ENCODE data around the gene PHAF1.

The PHAF1 gene

DNA sequence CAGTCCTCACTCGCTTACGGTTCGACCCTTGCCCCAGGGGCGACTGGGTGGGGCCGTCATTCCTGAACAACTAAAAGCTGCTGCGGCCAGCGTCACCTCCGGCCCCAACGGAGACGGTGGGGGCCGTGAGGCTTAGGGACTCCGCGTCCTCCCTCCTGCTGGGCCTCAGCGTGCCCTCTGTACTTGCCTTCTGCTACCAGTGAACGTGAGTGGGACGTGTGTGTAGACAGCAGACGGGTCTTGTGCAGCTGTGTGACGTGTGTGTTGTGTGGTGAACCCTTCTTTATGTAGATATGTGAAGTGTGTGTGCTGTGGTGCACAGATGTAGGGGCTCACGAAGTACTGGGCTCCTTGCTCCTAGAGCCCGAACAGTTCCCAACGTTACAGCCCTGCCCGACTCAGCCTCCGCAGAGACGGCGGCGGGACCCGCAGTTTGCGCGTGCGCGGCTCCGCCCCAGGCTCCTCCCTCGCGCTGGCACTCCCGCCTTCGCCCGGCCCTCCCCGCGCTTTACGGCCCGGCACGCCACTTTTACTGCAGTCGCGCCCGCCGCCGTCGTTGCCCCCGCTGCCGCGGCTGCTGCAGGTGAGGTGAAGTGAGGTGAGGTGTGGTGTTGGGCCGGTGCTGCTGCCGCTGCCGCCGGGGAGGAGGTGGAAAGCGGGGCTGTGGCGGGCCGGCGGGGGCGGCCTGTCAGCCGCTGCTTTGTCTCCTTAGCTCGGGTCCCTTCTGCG lies at the start of gene PHAF1:
PHAF1 (plus strand) TSS at position 535 of the 729 bp plus-strand sequence. CDS start 235 bp downstream, outside the sequence.
- peak; percentile 100 for DNase-seq (ENCODE audit: low spot score)

DNA sequence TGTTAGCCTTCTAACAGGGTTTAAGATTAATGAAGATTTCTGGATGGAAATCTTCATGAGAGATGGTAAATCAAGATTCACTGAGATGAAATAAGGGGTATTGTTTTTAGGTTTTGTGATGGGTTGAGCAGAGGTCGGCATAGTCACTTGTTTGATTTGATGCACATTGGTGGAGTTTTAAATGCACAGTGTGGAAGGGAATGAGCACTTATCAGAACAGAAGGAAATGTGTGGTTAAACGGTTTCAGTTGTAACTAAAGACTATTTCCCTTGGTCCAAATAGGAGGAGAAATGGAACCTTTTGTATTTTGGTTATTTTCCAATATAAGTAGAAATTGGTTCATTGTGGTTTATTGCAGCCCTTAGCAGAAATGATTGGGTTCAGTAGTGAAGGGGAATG lies 46.7 kb upstream of the PHAF1 start:
- no peak for DNase-seq (ENCODE audit: low spot score)

GRCh38 chr16:67068212-67068753 lies 41.5 kb upstream of the PHAF1 start:
- DNase-seq (ENCODE audit: low spot score) = peak; percentile 15

GRCh38 chr16:67071476-67072048 lies 38.2 kb upstream of the PHAF1 start:
- DNase-seq (ENCODE audit: low spot score) = no peak

- no peak for DNase-seq (ENCODE audit: low spot score)
These were observed 34.4 kb upstream of the PHAF1 start for GRCh38 chr16:67075331-67075730.

DNA sequence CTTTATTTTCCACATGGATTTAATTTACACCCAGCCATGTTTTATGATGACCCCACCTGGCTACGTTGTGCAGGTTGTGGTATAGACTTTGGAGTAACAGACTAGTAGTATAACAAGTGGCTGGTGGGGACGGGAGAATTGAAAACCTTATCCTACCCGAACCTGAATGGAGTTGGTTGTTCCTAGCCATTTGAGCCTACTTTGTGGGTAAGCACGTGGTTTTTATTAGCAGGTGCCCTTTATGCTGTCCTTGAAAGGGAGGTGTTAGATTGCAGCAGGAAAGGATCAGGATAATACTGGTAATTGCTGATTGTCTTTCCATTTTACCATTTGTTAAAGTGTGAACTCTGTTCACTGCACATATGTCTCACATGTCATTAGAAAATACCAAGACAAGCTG lies 31.9 kb upstream of the PHAF1 start:
- DNase-seq (ENCODE audit: low spot score) = no peak

GRCh38 chr16:67082100-67082499 lies 27.6 kb upstream of the PHAF1 start:
- DNase-seq (ENCODE audit: low spot score) = no peak

- DNase-seq (ENCODE audit: low spot score) = no peak
These were observed 26.9 kb upstream of the PHAF1 start for GRCh38 chr16:67082891-67083290.

GRCh38 chr16:67084345-67085028 lies 25.3 kb upstream of the PHAF1 start:
- no peak for DNase-seq (ENCODE audit: low spot score)

- no peak for DNase-seq (ENCODE audit: low spot score)
These were observed 22.9 kb upstream of the PHAF1 start for GRCh38 chr16:67086822-67087221.

GRCh38 chr16:67087291-67087690 lies 22.4 kb upstream of the PHAF1 start:
- no peak for DNase-seq (ENCODE audit: low spot score)

DNA sequence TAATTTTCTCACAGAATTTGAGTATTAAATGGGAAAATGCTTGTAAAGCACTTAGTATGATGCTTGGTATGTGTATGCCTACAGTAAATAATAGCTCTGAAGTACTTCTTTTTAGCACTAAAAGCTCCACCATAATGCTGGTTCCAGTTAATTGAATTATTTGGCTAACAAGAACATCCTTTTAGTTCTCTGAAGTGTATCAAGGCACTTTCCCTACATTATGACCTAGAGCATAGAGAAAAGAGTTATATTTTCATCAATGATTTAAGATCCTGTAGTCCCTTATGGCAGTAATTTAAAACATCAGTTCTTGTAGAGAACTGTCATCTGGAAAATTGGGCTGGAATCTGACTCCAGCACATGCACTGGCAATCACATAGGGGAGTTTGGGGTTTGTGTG lies 21.9 kb upstream of the PHAF1 start:
- DNase-seq (ENCODE audit: low spot score) = no peak

DNA sequence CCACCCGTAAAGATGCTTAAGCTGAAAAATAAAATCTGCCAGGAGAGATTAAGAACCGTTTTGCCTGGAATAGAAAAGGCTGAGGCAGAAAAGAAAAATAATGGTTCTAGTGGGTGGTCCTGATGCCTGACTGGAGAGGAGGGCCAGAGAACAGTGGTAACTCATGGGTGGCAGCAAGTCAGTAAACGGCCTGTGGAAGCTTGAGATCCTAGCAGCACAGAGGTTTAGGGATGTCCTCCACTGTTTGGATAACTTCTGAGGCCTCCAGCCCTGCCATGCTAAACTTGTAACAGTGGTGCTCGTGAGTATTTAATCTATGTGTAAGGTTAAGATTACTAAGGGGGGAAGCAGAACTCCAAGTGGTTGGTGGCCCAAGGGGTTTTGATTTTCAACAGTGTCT lies 21.2 kb upstream of the PHAF1 start:
- no peak for DNase-seq (ENCODE audit: low spot score)

GRCh38 chr16:67089101-67089500 lies 20.6 kb upstream of the PHAF1 start:
- DNase-seq (ENCODE audit: low spot score) = no peak

DNA sequence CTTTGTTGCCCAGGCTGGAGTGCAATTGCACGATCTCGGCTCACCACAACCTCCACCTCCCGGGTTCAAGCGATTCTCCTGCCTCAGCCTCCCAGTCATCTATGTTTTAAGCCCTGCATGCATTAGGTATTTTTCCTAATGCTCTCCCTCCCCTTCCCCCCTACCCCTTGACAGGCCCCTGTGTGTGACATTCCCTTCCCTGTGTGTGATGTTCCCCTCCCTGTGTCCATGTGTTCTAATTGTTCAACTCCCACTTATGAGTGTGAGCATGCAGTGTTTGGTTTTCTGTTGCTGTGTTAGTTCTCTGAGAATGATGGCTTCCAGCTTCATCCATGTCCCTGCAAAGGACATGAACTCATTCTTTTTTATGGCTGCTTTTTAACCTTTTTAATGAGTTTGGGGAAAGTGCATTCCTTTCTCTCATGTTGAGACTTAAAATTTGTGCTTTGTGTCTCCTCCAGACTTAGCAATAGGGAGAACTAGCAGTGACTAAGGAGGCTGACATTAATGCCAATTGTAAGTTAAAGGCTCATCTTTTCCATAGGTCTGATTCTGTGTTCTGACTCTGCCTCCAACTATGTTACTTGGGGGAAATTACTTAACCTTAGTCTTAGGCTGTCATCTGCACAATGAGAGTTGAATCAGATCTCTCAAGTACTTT lies 17.7 kb upstream of the PHAF1 start:
- no peak for DNase-seq (ENCODE audit: low spot score)

DNA sequence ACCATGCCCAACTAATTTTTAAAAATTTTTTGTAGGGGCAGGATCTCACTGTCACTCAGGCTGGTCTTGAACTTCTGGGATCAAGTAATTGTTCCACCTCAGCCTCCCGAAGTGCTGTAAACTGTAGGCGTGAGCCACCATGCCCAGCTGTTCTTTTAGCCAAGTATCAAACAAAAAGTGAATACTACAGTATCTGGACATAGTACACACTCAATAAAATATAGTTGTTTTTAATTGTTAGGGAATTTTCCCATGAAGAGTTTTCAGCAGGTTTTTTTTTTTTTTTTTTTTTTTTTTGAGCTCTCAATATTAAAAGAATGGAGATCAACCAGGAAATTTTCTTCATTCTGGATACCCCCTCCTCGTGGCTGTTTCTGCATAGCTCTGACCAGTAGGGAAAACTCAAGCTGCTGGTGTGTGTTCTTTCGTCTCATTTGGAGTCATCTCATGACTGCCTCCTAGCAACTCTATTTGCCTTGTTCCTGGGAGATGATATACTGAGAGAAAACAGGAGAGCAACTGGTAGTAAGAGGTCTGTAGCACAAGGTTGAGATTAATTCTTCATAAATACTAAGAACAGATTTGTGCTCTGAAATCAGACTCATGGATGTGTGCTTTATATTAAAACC lies 16.5 kb upstream of the PHAF1 start:
- no peak for DNase-seq (ENCODE audit: low spot score)

GRCh38 chr16:67098599-67098998 lies 11.1 kb upstream of the PHAF1 start:
- no peak for DNase-seq (ENCODE audit: low spot score)

- no peak for DNase-seq (ENCODE audit: low spot score)
These were observed 9.0 kb upstream of the PHAF1 start for GRCh38 chr16:67100569-67101310.

GRCh38 chr16:67101311-67102082 lies 8.2 kb upstream of the PHAF1 start:
- no peak for DNase-seq (ENCODE audit: low spot score)

DNA sequence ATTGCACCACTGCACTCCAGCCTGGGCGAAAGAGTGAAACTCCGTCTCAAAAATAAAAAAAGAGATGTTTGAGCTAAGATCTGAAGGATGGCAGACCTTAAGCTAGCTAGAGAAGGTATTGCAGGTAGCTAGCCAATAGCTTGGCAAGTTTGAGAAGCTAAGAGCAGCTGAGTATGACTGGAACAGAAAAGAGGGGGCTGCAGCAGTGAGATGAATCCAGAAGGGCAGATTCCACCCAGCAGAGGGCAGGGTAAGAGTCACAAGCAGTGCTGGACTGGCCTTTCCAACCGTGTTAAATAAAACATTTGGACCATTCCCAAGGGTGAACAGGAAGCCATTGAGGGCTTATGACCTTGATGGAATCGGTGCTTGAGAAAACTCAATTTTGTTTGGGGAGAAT lies 5.7 kb upstream of the PHAF1 start:
- DNase-seq (ENCODE audit: low spot score) = no peak

DNA sequence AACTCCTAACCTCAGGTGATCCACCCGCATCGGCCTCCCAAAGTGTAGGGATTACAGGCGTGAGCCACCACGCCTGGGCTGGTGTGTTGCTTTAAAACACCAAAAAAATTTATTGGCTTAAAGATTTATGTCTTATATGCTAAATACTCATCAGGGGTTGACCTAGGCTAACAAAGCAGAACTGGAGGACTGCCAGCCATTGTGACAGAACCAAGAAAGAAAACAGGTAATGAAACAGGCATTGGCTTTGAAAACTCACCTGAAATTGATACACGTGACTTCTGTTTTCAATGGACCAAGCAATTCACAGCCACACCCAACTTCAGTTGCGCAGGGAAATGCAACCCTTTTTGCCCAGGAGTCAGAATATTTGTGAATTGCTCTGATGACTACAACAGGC lies 4.9 kb upstream of the PHAF1 start:
- DNase-seq (ENCODE audit: low spot score) = no peak

Measured in AG08396 (cell line).